Measurements from ENCODE around the gene POLH.
A peak's percentile ranks its signal among the peaks of the same experiment; 100 is the strongest.
"Not testable (repeated sequence)": the region's sequence is repeated elsewhere in the genome, so short reads cannot be mapped to it uniquely, and the experiment has no call there.

POLH gene

DNA sequence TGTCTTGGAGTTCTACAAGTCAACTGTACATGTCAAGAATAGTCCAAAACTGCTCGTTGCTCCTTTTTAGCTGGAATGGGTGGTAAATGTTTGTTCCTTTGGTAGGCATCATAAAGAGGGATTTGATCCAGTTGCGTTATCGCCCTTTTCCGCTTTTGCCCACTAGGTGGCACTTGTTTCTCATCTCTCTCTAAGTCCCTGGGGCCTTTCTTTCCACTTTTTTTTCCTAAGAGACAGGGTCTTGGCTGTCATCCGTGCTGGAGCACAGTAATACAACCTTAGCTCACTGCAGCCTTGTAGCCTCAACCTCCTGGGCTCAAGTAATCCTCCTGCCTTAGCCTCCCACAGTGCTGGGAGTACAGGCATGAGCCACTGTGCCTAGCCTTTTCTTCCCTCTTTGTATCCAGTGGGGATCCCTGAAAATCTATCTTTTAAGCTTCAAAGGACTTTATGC lies 32.4 kb downstream of the POLH start:
- peak; percentile 14 for DNase-seq

DNA sequence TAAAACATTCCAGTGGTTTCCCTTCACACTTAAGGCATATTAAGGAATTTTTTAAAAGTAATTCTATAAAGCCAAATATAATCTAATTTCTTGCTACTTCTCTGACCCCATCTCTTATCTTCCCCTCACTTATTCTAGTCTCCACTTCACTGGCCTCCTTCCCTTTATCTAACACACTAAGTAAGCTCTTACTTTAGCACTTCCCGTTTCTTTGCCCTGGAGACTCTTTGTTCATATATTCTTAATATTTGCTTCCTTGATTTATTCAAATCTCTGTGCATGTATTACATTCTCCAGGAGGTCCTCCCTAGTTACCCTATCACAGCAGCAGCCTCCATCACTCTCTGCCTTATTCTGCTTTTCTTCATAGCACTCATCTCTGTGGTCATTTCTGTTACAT lies 32.8 kb downstream of the POLH start:
- no peak for DNase-seq

DNA sequence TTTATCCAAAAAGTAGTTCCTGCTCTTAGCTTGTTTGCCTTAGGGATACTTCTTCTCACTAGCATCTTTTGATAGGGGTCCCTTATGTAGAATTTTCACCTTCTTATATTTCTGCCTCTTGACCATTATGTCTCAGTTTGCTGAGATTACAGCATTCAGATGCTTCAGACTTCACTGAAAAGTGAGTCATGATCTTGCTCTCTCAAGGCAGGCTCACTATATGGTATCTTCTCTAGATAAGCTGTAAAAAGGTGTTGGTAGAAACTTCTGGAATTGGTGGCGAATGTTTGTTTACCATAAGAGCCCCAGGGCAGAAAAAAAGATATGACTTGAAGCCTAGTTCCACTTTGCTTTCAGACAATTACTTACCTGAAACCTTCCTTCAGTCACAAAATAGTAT lies 33.4 kb downstream of the POLH start:
- DNase-seq = no peak

DNA sequence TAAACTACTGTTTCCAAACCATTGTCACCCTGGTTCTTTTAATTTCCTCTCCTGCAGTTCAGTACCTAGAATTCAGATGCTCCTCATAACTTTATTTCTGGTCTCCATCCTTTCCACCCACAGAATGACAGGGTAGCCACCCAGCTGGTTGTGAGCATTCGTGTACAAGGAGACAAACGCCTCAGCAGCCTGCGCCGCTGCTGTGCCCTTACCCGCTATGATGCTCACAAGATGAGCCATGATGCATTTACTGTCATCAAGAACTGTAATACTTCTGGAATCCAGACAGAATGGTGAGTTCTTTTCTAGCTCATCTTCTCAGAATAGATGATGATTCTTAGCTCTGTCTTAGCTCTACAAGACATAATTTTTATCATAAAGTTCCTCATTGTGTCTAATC lies 34.4 kb downstream of the POLH start:
- DNase-seq = no peak

DNA sequence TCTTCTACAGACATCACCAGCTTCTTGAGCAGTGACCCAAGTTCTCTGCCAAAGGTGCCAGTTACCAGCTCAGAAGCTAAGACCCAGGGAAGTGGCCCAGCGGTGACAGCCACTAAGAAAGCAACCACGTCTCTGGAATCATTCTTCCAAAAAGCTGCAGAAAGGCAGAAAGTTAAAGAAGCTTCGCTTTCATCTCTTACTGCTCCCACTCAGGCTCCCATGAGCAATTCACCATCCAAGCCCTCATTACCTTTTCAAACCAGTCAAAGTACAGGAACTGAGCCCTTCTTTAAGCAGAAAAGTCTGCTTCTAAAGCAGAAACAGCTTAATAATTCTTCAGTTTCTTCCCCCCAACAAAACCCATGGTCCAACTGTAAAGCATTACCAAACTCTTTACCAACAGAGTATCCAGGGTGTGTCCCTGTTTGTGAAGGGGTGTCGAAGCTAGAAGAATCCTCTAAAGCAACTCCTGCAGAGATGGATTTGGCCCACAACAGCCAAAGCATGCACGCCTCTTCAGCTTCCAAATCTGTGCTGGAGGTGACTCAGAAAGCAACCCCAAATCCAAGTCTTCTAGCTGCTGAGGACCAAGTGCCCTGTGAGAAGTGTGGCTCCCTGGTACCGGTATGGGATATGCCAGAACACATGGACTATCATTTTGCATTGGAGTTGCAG lies 37.9 kb downstream of the POLH start:
- no peak for DNase-seq

DNA sequence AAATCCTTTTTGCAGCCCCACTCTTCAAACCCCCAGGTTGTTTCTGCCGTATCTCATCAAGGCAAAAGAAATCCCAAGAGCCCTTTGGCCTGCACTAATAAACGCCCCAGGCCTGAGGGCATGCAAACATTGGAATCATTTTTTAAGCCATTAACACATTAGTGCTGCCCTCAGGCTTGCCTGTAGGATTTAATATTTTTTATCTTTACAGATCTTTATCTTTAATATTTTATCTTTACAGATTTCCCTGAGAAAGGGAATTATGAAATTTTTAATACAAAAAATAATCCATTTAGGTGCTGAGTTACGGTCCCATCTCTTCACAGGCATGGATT lies 38.4 kb downstream of the POLH start:
- no peak for DNase-seq

DNA sequence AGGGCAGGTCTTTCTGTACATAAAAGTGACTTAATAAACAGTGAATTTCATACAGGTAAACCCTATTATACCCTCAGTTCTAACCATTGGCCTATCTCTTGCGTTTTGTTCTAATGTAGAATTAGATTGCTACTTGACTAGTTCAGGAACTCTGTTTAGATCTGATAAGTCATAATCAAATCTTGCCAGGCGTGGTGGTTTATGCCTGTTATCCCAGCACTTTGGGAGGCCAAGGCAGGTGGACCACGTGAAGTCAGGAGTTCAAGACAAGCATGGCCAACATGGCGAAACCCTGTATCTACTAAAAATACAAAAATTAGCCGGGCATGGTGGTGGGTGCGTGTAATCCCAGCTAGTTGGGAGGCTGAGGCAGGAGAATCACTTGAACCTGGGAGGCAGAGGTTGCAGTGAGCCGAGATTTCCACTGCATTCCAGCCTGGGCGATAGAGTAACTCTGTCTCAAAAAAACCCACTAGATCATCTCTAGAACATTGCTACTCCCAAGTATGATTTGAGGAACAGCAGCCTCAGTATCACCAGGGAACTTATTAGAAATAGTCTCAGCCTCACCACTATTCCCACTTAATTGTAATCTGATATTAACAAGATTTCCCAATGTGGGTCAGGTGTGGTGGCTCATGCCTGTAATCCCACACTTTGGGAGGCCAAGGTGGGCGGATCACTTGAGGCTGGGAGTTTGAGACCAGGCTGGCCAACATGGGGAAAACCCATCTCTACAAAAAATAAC lies 40.9 kb downstream of the POLH start:
- DNase-seq = no peak

DNA sequence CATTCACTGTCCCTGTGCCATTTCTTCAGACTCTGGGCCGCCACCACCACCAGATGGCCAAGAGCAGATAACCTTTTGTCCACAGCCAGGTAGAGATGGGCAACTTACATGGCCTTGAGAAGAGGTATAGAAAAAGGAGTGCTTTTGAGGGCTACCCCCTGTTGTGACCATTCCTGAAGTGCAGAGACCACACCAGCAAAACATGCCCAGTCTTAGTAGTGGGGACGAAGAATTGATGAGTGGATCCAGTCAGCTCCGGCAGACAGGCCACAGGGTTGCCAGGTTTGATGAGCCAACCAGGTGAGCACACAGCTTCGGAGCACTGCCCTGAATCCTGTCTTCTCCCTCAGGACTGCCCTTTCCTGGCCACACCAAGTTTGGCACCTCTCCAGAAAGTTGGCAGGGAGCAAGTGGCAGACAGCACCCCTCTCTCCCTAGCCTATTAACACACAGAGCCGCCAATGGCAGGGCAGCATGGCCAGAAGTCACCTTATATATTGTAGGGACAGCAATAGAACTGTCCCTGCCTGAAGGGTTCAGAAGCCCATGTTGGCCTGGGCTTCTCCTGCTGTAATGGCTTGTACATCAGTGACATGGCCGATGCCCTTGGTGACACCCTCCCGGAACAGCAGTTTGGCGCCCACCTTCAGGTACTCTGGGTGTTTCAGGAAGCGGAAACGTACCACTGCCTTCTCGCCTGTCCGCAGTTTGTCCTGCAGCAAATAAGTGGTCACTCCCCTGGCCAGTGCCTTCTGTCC lies 45.3 kb downstream of the POLH start:
- no peak for DNase-seq

DNA sequence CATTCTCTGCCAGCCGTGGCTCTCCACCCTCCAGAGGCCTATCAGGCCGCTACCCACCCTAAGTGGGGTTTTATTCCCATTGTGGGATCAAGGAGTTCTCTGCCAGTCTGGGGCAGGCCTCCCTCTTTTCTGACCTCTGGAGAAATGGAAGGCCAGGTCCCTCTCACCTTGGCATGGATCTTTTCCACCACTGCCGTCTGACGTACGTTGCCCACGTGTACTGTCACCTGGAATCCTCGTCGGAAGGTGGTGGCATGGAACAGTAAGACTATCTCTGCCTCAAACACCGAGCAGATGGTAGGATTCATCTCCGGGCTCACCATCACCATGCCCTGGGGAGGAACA lies 45.8 kb downstream of the POLH start:
- DNase-seq = no peak

DNA sequence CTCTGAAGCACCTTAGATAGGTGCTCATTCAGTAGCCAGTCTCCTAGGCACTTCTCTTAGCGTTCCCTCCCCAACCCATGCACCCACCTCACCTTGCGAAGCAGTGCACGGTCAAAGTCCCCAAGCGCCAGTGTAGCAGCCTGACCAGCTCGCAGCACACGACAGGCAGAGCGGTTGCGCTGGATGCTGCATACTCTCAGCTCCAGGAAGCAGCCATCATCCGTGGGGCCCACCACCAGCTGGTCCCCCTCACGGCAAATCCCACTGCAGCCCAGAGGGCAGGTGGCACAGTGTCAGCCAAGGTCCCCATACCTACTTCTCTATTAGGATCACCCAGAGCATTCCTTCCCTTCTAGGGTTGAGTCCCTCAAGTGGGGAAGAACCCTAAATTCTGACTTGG lies 46.6 kb downstream of the POLH start:
- no peak for DNase-seq

DNA sequence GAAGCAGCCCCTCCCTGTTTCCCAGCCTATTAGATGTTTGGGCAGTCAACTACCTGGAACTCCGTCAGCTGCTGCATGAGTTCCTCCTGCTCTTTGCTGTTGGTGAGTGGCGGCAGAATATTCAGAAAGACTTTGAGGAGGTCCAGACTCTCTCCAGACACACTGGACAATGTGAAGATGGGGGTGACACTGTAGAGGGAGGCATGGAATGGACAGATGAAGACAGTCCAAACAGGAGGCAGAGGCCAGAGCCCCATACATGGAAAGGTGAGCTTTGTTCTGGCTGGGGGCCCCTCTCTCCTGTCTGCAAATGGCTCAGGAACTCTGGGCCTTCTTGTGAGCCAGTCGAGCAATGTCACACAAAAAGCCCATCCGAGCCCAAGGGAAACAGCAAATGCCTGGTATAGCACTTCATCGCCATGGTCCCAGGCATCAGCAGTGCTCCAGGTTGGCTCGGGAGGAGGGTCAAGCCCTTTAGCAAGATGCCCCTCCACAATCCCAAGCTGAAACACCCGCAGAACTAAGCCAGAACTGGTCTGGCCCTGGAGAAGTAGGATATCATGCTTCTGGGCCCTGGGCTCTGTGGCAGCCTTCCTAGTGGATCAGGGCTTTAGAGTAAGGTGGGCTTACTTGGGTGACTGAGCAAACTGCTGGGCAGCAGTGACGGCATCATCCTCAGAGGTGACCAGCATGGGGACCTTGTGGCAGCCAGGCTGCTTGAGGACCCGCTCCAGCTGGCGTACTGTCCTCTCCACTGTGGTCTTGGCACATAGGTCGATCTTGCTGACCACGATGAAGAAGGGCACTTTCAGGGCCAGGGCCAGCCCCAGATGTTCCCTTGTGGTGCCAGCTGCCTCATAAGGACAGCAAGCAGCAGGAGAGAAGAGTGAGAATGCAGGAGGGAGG lies 48.1 kb downstream of the POLH start:
- DNase-seq = no peak

DNA sequence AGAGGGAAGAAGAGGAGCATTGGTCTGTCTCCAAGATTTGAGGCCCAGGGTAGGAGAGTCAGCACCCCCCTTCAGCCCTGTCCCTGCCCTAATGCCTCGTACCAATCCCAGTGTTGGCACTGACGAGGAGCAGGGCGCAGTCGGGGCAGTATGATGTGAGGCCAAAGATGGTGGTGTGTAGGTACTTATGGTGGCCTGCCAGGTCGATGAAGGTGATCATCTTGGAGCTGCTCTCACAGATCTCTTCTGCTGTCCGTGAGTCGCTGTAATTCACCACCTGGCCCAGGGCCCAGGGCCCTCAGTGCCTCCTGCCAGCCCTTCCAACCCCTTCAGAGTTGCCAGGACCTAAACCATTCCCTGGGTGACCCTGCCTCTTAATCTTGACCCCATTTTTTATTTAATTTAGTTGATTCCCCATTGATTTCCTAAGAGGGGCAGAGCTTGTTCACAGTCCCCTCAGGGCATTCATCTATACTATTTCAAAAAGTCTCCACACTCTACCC lies 48.9 kb downstream of the POLH start:
- DNase-seq = no peak

DNA sequence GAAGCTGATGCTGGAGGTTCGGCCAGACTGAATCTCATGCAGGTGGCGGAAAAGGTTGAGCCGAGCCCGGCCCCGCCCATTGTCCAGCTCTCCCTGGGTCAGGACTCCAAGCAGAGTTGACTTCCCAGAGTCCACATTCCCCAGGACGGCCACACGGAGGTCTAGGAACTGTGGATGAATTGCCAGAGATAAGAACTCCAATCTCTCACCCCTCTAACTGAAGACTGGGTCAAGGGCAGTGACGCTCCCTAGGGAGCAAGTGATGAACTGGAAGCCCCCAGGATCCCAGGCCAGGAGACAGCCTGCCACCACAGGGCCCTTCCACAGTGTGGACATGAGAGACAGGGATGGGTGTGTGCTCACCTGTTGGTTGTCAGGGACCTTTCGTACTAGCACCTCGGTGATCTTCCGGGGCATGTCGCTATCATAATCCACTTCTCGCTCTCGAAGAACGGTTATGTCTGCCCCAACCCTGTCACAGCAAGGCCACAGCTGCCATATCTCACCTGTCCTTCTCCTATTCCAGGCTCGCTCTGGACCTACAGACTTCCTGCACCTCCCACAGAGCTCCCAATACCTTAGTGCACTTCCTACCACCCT lies 49.5 kb downstream of the POLH start:
- DNase-seq = no peak

DNA sequence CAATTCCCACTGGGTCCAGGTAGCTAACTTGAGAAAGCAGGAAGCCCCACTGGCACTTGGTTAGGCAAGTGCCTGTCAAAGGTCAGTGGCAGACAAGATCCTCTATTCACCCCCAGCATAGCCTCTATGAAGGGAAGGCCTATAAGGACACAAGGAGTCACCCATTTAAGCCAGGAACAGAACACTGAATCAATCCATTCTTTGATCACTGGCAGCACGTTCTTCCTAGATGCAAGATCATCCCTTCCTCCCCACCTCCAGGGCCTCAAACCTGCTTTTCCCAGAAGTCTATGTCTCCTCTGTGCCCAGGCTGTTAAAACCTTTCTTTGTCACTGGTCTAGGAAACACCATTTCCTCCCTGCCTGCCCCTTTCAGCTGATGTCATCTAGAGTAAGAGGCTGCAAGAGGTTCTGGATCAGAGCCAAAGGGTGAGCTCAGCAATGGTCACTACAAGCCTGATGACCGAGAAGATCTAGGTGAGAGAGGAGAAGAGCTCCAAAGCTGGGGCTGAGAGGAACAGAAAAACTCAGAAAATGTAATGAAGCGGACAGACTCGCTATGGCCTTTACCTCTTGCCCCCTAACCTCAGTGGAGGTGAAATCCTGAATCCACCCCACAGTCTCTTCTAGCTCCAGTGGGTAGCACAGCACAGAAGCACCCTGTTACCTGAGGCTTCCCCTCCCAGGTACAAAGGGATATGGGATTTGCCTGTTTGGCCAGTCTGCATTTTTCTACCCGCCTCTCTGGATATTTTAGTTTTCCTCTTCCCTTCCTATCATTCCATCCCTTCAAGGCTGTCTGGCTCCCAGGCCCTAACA lies 51.2 kb downstream of the POLH start:
- no peak for DNase-seq

DNA sequence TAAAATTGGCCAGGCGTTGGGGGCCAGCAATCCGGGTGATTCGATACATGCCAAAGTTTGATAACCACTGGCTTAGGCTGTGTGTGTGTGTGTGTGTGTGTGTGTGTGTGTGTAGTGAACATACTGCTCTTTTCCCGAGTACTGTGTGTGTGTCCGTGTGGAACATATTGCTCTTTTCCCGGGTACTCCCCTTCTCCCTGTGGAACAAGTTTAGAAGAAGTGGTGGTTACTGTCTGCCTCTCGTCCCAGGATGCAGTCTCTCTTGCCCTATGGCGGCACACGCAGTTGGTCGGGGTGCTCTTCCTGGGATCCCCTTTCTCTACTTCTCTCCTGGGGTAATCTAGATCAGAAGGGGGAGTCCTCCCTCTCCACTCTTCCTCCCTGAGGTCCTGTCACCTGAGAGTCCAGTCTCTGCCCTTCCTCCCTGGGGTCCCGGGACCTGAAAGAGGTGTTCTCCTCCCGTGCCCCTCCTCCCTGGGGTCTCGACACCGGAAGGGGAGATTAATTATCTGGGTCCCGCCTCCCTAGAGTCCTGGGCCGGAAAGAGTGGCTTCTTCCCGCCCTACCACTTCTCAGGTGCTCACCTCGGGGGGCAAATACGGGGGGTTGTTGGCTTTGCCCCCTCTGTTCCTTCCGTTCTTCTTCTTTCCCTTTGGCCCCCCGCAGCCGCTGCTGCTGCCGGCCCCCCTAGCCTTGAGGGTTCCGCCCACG lies 52.6 kb downstream of the POLH start:
- no peak for DNase-seq

DNA sequence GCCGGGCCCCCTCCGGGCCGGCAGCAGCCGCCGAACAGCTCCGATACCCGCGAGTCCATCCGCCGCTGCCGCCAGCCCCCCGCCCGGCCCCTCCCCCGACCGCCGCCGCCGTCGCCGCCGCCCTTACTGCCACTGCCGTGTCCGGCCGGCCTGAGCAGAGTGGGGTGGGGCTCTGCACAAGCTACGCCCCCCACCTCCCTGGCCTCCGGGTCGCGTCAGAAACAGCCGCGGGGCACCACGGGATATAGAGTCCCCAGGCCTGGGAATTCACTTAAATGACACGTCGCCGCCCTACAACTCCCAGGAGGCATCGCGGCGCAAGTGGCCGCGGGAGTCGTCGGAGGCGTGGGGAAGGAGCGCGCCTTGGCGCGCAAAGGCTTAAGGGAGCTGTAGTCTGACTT lies 53.1 kb downstream of the POLH start, which contains the start of gene GTPBP2:
GTPBP2 (minus strand) TSS at position 161 of the 401 bp plus-strand sequence; CDS start at position 59, 102 bp downstream.
- DNase-seq = peak; percentile 97

DNA sequence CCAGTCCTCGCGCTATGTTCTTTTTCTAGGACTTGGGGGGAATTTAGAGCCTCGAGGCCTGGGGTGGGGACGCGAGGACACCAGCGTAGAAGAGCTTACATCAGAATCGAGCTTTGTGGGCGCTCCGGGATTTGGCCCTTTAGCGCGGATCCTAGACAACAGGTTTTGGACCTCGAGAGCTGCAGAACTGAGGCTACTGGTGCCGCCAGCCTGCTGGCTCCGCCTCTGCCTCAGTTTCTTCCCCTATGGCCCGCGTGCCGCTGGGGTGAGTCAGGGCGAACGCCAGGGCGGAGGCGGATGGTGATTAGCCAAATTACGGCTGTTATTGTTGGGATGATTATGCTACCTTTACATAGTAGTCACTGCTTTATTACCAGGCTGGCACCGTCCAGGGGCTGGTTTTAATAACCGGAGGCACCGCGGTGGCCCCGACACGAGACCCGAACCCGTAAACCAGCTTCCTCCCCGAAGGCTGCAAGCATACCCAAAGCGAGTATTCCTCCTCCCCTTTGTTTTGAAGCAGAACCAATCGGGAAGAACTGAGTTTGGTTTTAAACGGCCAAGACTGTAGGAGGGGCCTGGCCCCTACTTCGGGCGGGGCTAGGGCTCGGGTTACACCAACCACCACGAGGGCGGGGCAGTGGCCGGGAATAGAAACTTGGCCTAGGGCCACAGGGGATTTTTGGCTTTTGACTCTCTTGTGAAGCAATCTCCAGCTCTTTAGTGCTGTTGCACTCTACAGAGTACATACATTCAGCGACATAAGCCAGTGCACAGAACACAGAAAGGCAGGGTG lies 53.7 kb downstream of the POLH start:
- peak; percentile 95 for DNase-seq

DNA sequence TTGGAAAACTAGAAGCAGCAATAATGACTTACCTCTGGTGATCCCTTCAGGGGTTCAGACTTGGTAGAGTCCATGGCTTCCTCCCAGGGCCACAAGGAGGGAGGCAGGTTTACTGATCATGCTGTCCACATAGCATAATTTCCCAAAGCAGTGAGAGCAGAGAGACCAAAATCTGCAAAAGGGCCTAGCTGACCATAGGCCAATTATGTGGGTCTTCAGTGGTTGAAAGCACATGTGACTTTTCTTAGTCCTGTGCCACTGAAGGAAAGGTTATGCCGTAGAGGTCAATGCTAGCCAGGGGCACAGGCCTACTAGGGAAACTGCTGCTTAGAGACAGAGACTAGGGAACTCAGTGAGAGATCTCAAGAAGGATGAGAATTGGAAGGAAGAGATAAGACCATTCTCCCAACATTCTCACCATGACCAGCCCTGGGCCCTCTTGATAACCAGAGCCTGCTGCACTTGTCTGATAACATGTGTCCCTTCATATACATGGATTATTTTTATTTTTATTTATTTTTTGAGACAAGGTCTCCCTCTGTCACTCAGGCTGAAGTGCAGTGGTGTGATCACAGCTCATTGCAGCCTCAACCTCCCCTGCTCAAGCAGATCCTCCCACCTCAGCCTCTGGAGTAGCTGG lies 55.1 kb downstream of the POLH start:
- DNase-seq = no peak

DNA sequence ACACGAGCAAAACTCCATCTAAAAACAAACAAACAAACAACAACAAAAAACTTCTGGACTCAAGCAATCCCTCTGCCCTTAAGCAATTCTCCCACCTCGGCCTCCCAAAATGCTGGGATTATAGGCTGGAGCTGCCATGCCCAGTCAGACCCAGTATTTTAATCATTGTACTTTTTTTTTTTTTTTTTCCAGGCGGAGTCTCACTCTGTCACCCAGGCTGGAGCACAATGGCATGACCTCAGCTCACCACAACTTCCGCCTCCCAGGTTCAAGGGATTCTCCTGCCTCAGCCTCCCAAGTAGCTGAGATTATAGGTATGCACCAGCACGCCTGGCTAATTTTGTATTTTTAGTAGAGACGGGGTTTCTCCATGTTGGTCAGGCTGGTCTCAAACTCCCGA lies 57.0 kb downstream of the POLH start:
- DNase-seq = not testable (repeated sequence)

Measured in DMS 273 treated with DMSO at 0.1 percent for 48 hours (cell line).